ENCODE measurements around the gene CSK.

Gene CSK

GRCh38 chr15:74844319-74845207, 62.7 kb downstream of the CSK start:
- no peak for TF ChIP-seq TEAD4 (IDR thresholded peaks at IDR 0.05)
- TF ChIP-seq EGR1 (IDR thresholded peaks at IDR 0.05), result no peak
- TF ChIP-seq TCF12 (IDR thresholded peaks at IDR 0.05; ENCODE audit: low read depth), result no peak
- TF ChIP-seq, protein P1, sequence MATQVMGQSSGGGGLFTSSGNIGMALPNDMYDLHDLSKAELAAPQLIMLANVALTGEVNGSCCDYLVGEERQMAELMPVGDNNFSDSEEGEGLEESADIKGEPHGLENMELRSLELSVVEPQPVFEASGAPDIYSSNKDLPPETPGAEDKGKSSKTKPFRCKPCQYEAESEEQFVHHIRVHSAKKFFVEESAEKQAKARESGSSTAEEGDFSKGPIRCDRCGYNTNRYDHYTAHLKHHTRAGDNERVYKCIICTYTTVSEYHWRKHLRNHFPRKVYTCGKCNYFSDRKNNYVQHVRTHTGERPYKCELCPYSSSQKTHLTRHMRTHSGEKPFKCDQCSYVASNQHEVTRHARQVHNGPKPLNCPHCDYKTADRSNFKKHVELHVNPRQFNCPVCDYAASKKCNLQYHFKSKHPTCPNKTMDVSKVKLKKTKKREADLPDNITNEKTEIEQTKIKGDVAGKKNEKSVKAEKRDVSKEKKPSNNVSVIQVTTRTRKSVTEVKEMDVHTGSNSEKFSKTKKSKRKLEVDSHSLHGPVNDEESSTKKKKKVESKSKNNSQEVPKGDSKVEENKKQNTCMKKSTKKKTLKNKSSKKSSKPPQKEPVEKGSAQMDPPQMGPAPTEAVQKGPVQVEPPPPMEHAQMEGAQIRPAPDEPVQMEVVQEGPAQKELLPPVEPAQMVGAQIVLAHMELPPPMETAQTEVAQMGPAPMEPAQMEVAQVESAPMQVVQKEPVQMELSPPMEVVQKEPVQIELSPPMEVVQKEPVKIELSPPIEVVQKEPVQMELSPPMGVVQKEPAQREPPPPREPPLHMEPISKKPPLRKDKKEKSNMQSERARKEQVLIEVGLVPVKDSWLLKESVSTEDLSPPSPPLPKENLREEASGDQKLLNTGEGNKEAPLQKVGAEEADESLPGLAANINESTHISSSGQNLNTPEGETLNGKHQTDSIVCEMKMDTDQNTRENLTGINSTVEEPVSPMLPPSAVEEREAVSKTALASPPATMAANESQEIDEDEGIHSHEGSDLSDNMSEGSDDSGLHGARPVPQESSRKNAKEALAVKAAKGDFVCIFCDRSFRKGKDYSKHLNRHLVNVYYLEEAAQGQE (IDR thresholded peaks at IDR 0.05; ENCODE audit: low read depth), result no peak
- no peak for TF ChIP-seq CEBPB (IDR thresholded peaks at IDR 0.05)
- TF ChIP-seq ZBTB7A (IDR thresholded peaks at IDR 0.05; ENCODE audit: low read depth), result no peak
- TF ChIP-seq, protein P2, sequence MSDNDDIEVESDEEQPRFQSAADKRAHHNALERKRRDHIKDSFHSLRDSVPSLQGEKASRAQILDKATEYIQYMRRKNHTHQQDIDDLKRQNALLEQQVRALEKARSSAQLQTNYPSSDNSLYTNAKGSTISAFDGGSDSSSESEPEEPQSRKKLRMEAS (IDR thresholded peaks at IDR 0.05), result no peak
- TF ChIP-seq YY1 (IDR thresholded peaks at IDR 0.05; ENCODE audit: low read depth), result no peak
- TF ChIP-seq EP300 (IDR thresholded peaks at IDR 0.05; ENCODE audit: borderline replicate concordance), result no peak
- no peak for TF ChIP-seq TAF1 (IDR thresholded peaks at IDR 0.05; ENCODE audit: low read depth)
- no peak for TF ChIP-seq NFIC (IDR thresholded peaks at IDR 0.05)
- no peak for TF ChIP-seq RAD21 (IDR thresholded peaks at IDR 0.05; ENCODE audit: low read depth)
- no peak for TF ChIP-seq FOXM1 (IDR thresholded peaks at IDR 0.05; ENCODE audit: borderline replicate concordance, low read depth)
- TF ChIP-seq CREB1 (IDR thresholded peaks at IDR 0.05; ENCODE audit: low read depth), result no peak
- TF ChIP-seq, protein P3, sequence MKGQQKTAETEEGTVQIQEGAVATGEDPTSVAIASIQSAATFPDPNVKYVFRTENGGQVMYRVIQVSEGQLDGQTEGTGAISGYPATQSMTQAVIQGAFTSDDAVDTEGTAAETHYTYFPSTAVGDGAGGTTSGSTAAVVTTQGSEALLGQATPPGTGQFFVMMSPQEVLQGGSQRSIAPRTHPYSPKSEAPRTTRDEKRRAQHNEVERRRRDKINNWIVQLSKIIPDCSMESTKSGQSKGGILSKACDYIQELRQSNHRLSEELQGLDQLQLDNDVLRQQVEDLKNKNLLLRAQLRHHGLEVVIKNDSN (IDR thresholded peaks at IDR 0.05), result no peak

DNA sequence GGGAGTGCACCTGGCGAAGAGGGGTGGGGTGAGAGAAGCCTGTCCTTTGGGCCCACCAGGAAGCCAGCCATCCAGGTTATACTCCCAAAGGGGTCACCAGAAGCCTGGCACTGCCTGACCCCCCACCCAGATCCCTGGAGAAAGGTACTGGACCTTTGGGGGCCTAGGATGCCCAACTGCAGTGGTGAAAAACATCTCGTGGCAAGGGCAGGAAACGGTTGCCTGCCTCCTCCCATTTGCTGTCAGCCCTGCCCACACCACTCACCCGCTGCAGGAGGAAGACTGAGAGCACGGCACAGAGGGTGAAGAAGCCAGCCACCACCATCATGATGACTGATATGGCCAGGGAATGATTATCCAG, 63.3 kb downstream of the CSK start:
- TF ChIP-seq NFIC (IDR thresholded peaks at IDR 0.05) (no peak), TCF12 (IDR thresholded peaks at IDR 0.05; ENCODE audit: low read depth) (no peak), YY1 (IDR thresholded peaks at IDR 0.05; ENCODE audit: low read depth) (no peak)

- TF ChIP-seq EP300 (IDR thresholded peaks at IDR 0.05; ENCODE audit: borderline replicate concordance) (no peak), YY1 (IDR thresholded peaks at IDR 0.05; ENCODE audit: low read depth) (no peak), EGR1 (IDR thresholded peaks at IDR 0.05) (no peak), FOXM1 (IDR thresholded peaks at IDR 0.05; ENCODE audit: borderline replicate concordance, low read depth) (no peak), RAD21 (IDR thresholded peaks at IDR 0.05; ENCODE audit: low read depth) (no peak), CREB1 (IDR thresholded peaks at IDR 0.05; ENCODE audit: low read depth) (no peak), TEAD4 (IDR thresholded peaks at IDR 0.05) (no peak), TCF12 (IDR thresholded peaks at IDR 0.05; ENCODE audit: low read depth) (no peak), TAF1 (IDR thresholded peaks at IDR 0.05; ENCODE audit: low read depth) (no peak)
- TF ChIP-seq, protein P2 (IDR thresholded peaks at IDR 0.05), result no peak
- TF ChIP-seq, protein P3 (IDR thresholded peaks at IDR 0.05), result no peak
Measured at GRCh38 chr15:74845581-74845980, 63.7 kb downstream of the CSK start.

- TF ChIP-seq RAD21 (IDR thresholded peaks at IDR 0.05; ENCODE audit: low read depth) (no peak), NFIC (IDR thresholded peaks at IDR 0.05) (peak; percentile 36)
- TF ChIP-seq, protein P3 (IDR thresholded peaks at IDR 0.05), result no peak
- TF ChIP-seq, protein P2 (IDR thresholded peaks at IDR 0.05), result 0 out of 2 replicates have a peak, but pooled peaks have one; percentile 22
Measured at GRCh38 chr15:74847432-74847831, 65.6 kb downstream of the CSK start.

DNA sequence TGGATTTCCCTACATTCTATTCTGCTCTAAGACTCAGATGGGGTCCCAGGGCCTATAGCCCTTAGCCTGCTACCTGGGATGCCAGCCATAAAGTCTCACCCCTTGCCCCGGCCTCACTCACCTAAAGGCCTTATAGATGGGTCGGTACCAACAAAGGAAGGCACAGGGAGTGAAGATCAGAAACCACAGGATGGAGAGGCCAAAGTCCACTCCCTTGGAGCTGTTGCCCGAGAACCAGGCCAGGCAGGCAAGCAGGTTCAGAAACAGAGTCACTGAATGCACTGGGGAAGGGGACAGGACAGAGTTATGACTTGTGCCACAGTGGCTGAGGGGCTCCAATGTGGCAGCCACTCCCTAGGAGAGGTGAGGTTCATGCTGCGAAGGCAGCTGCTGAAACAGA, 68.5 kb downstream of the CSK start:
- TF ChIP-seq NFIC (IDR thresholded peaks at IDR 0.05), result no peak
- TF ChIP-seq, protein P3 (IDR thresholded peaks at IDR 0.05), result no peak
- no peak for TF ChIP-seq EGR1 (IDR thresholded peaks at IDR 0.05)
- no peak for TF ChIP-seq TCF12 (IDR thresholded peaks at IDR 0.05; ENCODE audit: low read depth)
- no peak for TF ChIP-seq YY1 (IDR thresholded peaks at IDR 0.05; ENCODE audit: low read depth)
- TF ChIP-seq RAD21 (IDR thresholded peaks at IDR 0.05; ENCODE audit: low read depth), result no peak

- TF ChIP-seq CREB1 (IDR thresholded peaks at IDR 0.05; ENCODE audit: low read depth) (no peak), FOXM1 (IDR thresholded peaks at IDR 0.05; ENCODE audit: borderline replicate concordance, low read depth) (no peak), TAF1 (IDR thresholded peaks at IDR 0.05; ENCODE audit: low read depth) (no peak), EP300 (IDR thresholded peaks at IDR 0.05; ENCODE audit: borderline replicate concordance) (no peak), CEBPB (IDR thresholded peaks at IDR 0.05) (no peak), TCF12 (IDR thresholded peaks at IDR 0.05; ENCODE audit: low read depth) (no peak), RAD21 (IDR thresholded peaks at IDR 0.05; ENCODE audit: low read depth) (no peak), TEAD4 (IDR thresholded peaks at IDR 0.05) (no peak), ZBTB7A (IDR thresholded peaks at IDR 0.05; ENCODE audit: low read depth) (no peak), EGR1 (IDR thresholded peaks at IDR 0.05) (no peak), NFIC (IDR thresholded peaks at IDR 0.05) (no peak), YY1 (IDR thresholded peaks at IDR 0.05; ENCODE audit: low read depth) (no peak)
- TF ChIP-seq, protein P1 (IDR thresholded peaks at IDR 0.05; ENCODE audit: low read depth), result no peak
- TF ChIP-seq, protein P2 (IDR thresholded peaks at IDR 0.05), result no peak
- TF ChIP-seq, protein P3 (IDR thresholded peaks at IDR 0.05), result no peak
Measured at GRCh38 chr15:74851960-74852359, 70.1 kb downstream of the CSK start.
